ENCODE measurements around the gene RAD18. TPM values are rescaled to one million over a fixed set of nuclear protein-coding genes. Genes with fewer than 3 reads are reported as not detected.
A peak's percentile ranks its signal among the peaks of the same experiment; 100 is the strongest.

The RAD18 gene, protein sequence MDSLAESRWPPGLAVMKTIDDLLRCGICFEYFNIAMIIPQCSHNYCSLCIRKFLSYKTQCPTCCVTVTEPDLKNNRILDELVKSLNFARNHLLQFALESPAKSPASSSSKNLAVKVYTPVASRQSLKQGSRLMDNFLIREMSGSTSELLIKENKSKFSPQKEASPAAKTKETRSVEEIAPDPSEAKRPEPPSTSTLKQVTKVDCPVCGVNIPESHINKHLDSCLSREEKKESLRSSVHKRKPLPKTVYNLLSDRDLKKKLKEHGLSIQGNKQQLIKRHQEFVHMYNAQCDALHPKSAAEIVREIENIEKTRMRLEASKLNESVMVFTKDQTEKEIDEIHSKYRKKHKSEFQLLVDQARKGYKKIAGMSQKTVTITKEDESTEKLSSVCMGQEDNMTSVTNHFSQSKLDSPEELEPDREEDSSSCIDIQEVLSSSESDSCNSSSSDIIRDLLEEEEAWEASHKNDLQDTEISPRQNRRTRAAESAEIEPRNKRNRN
- 10 to 100 TPM in 1 of 4 donors, 1 to 10 TPM in 3; 4.7 to 15.6 (median 8.5) TPM for total RNA-seq

DNA sequence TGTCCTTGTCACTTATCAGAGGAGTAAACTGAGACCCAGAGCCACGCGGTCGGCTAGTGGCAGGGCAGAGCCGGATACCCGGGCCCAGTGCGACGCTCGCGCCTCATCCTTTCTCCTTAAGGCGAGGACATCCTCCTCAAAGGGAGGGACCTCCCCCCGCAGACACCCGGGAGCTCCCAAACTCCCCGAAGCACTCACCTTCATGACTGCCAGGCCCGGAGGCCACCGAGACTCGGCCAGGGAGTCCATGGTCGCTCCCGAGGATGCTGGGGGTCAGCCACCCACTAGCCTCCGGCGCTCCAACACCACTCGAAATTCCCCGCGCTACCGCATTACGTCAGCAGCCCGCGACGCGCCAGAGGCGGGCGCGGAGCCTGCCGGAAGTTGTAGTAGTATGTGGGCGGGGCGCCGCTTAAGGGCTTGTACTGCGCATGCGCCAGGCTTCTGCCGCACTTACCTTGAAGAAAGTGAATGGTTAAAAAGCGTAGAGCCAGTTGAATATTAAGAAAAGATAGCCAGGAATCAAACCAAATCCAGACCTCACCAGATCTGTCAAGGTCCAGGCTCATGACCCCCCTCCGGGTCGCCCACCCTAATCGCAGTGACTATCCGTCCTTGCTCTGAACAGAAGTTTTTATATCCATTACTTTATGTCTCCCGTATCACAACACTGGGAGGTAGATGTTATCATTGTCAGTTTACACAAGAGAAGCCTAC is at the start of gene RAD18:
RAD18 (minus strand) TSS at position 336 of the 717 bp plus-strand sequence; CDS start at position 249, 87 bp downstream.
- no peaks in the 10 kb centered on the region for H3K9me3 ChIP-seq
- 0% methylated on average over 36 of the region's 45 CpGs for WGBS
- TF ChIP-seq EP300 (IDR thresholded peaks at IDR 0.05), result no peak
- no peak for TF ChIP-seq POLR2A (IDR thresholded peaks at IDR 0.05)
- TF ChIP-seq POLR2AphosphoS5 (IDR thresholded peaks at IDR 0.05), result peak in 2 of 3 donors; percentile 54 to 80

DNA sequence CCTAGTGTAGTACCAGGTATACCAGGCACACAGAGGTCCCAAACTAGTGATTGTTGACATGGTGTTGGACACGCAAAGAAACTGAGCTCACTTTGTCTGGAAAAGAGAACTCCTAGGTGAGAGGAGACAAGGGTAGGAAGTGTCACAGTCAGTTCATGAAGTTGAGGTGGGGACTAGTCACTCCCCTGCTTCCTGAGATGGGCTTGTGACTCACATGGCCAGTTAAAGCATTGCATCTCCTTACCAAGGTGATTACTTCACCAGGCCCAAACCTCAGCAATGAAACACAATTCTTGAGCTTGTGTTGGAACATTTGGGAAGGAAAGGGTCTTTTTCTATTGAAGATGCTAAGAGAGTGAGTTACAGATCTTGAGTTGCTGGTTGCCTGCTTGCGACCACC is 49.2 kb upstream of the RAD18 start:
- TF ChIP-seq POLR2A (IDR thresholded peaks at IDR 0.05) (no peak), POLR2AphosphoS5 (IDR thresholded peaks at IDR 0.05) (no peak), EP300 (IDR thresholded peaks at IDR 0.05) (no peak)
- TF ChIP-seq, protein P1, sequence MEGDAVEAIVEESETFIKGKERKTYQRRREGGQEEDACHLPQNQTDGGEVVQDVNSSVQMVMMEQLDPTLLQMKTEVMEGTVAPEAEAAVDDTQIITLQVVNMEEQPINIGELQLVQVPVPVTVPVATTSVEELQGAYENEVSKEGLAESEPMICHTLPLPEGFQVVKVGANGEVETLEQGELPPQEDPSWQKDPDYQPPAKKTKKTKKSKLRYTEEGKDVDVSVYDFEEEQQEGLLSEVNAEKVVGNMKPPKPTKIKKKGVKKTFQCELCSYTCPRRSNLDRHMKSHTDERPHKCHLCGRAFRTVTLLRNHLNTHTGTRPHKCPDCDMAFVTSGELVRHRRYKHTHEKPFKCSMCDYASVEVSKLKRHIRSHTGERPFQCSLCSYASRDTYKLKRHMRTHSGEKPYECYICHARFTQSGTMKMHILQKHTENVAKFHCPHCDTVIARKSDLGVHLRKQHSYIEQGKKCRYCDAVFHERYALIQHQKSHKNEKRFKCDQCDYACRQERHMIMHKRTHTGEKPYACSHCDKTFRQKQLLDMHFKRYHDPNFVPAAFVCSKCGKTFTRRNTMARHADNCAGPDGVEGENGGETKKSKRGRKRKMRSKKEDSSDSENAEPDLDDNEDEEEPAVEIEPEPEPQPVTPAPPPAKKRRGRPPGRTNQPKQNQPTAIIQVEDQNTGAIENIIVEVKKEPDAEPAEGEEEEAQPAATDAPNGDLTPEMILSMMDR (IDR thresholded peaks at IDR 0.05), result no peak
- H3K27me3 ChIP-seq, result no peaks in the 10 kb centered on the region
- no peaks in the 10 kb centered on the region for H3K9me3 ChIP-seq
- DNase-seq (ENCODE audit: low spot score in 2 of 2), result no peak
- no peak overlapping the region for H3K4me3 ChIP-seq
- H3K4me1 ChIP-seq, result no peaks in the 10 kb centered on the region
- H3K27ac ChIP-seq, result no peak overlapping the region
- WGBS, result 100% methylated on average over 2 of the region's 2 CpGs
- peaks cover 16% of the 10 kb centered on the region for H3K36me3 ChIP-seq

More for the DNA sequence above, at the start of gene RAD18:
- peaks cover 32% of the 10 kb centered on the region for H3K4me1 ChIP-seq
- peak within 1 kb of the TSS; percentile 67 for H3K27ac ChIP-seq
- peak; percentile 94 for DNase-seq (ENCODE audit: low spot score in 2 of 2)
- H3K27me3 ChIP-seq, result peaks cover under 1% of the 10 kb centered on the region
- H3K4me3 ChIP-seq, result peak within 1 kb of the TSS; percentile 86
- no peaks in the 10 kb centered on the region for H3K36me3 ChIP-seq

DNA sequence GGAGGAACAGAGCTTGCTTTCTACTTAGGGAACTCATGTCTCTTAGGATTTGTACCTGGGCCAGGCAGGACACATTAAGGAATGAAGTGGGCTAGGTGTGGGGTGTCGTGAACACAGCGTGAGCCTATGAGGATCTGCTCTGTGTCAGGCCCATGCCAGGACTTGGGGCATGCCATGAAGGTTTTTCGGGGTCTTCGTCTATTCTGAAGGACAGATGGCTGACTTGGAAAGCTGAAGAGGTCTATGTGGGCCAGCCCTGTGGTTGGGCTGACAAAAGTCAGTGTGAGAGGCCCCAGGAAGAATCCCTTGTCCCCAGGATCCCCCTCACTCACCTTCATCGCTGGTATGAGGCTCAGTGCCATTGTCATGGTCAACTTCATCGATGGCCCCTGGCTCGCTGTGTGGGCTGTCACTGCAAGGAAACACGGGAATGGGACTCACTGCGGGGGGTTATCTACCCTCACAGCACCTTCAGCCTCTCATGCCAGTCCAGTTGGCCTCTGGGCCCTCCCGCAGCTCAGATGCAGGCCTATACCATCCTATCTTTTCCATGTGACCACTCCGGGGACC is 46.8 kb upstream of the RAD18 start:
- 99% methylated on average over 11 of the region's 11 CpGs for WGBS
- no peak for DNase-seq (ENCODE audit: low spot score in 2 of 2)
- Histone ChIP-seq H3K27me3 (no peaks in the 10 kb centered on the region), H3K4me1 (no peaks in the 10 kb centered on the region), H3K4me3 (no peak overlapping the region), H3K36me3 (peaks cover 16% of the 10 kb centered on the region), H3K27ac (no peak overlapping the region), H3K9me3 (no peaks in the 10 kb centered on the region)
- TF ChIP-seq, protein P1 (IDR thresholded peaks at IDR 0.05), result no peak
- TF ChIP-seq POLR2A (IDR thresholded peaks at IDR 0.05), result no peak
- TF ChIP-seq EP300 (IDR thresholded peaks at IDR 0.05), result no peak

DNA sequence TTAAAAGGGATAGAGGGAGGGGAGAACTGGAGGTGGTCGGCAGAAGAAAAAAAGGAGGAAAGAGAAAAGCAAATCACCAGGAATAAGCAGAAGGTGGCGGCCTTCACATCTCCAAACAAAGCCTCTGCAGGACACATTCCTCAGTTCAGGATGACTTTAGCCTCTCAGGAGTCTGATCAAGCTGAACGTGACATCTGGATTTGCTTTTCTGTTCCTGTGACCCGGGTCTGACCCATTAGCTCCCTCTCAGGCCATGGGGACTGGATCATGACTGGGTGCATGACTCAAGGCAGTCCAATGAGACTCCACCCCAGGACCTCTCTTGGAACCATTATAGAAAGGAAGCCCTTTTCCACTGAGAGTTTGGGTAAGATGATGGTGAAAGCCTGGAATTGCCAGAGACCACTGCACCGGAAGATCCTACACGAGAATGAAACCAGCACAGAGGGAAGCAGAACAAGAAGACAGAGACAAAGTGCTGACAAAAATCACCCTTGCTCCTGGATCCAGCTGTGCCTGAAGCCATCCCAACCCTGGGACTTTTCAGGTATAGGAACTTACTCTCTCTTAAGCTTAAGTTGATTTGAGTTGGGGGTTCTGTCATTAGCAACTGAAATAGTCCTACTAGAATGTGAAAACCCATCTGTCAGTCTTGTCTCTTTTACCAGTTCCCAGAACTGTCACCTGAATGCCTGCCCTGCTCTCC is 45.4 kb upstream of the RAD18 start:
- Histone ChIP-seq H3K36me3 (peaks cover 15% of the 10 kb centered on the region), H3K4me3 (no peak overlapping the region), H3K27me3 (no peaks in the 10 kb centered on the region), H3K4me1 (no peaks in the 10 kb centered on the region), H3K9me3 (no peaks in the 10 kb centered on the region), H3K27ac (no peak overlapping the region)
- WGBS, result 62% methylated on average over 6 of the region's 6 CpGs
- no peak for DNase-seq (ENCODE audit: low spot score in 2 of 2)
- TF ChIP-seq POLR2A (IDR thresholded peaks at IDR 0.05) (no peak), EP300 (IDR thresholded peaks at IDR 0.05) (no peak)

DNA sequence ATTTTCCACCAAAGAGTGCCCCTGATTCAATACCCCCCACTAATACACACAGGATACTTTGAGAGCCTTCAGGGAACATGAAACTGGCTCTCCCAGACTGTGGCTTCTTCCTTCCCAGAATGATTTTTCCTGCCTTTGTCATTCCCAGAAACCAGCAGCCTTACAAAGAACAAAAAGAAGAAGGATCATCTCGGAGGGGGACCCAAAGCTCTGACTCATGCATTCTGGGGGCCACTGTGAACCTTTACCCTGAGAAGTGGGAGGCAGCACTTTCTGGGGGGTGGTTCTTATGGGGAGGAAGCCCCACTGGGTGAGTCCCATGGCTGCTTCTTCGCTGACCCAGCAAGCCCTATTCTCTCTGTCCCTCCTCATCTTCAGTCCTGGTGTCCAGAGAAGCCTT is 44.7 kb upstream of the RAD18 start:
- Histone ChIP-seq H3K4me3 (no peak overlapping the region), H3K27ac (no peak overlapping the region), H3K27me3 (no peaks in the 10 kb centered on the region), H3K36me3 (peaks cover 9% of the 10 kb centered on the region), H3K9me3 (no peaks in the 10 kb centered on the region), H3K4me1 (no peaks in the 10 kb centered on the region)
- TF ChIP-seq EP300 (IDR thresholded peaks at IDR 0.05) (no peak), POLR2AphosphoS5 (IDR thresholded peaks at IDR 0.05) (no peak), POLR2A (IDR thresholded peaks at IDR 0.05) (no peak)
- TF ChIP-seq, protein P1 (IDR thresholded peaks at IDR 0.05), result no peak
- WGBS, result 75% methylated on average over 2 of the region's 2 CpGs
- no peak for DNase-seq (ENCODE audit: low spot score in 2 of 2)
